Nephron progenitor cell (in vitro differentiated cells): Measurements from ENCODE around the gene MUC22.
"Not testable (repeated sequence)": the region's sequence is repeated elsewhere in the genome, so short reads cannot be mapped to it uniquely, and the experiment has no call there.

Experiments
- DNase-seq: peaks from one replicate; pipeline ENCODE4 v3.0.0; 2021
- H3K27ac Mint-ChIP-seq: 2 replicates; pipeline ENCODE4 v1.8.0; 2021; ENCODE audit warnings: mild to moderate bottlenecking, moderate library complexity, mixed read lengths
- H3K27me3 Mint-ChIP-seq: 2 replicates; pipeline ENCODE4 v1.8.0; 2021; ENCODE audit warnings: mild to moderate bottlenecking, low read depth, mixed read lengths; ENCODE audit not compliant: poor library complexity
- H3K36me3 Mint-ChIP-seq: 2 replicates; pipeline ENCODE4 v1.8.0; 2021; ENCODE audit warnings: low read depth, mixed read lengths
- H3K4me1 Mint-ChIP-seq: 2 replicates; pipeline ENCODE4 v1.8.0; 2021; ENCODE audit warnings: mixed read lengths
- H3K4me3 Mint-ChIP-seq: 2 replicates; pipeline ENCODE4 v1.8.0; 2021; ENCODE audit warnings: mild to moderate bottlenecking, moderate library complexity, mixed read lengths
- H3K9me3 Mint-ChIP-seq: 2 replicates; pipeline ENCODE4 v1.8.0; 2021; ENCODE audit warnings: mild to moderate bottlenecking, moderate library complexity, mixed read lengths
- CTCF ChIP-seq: fragments of 200-600 bp; sonication (generic); IDR thresholded peaks from 2 replicates; pipeline ENCODE4 v1.5.0; 2021; ENCODE audit warnings: antibody characterized with exemption

The MUC22 gene

DNA sequence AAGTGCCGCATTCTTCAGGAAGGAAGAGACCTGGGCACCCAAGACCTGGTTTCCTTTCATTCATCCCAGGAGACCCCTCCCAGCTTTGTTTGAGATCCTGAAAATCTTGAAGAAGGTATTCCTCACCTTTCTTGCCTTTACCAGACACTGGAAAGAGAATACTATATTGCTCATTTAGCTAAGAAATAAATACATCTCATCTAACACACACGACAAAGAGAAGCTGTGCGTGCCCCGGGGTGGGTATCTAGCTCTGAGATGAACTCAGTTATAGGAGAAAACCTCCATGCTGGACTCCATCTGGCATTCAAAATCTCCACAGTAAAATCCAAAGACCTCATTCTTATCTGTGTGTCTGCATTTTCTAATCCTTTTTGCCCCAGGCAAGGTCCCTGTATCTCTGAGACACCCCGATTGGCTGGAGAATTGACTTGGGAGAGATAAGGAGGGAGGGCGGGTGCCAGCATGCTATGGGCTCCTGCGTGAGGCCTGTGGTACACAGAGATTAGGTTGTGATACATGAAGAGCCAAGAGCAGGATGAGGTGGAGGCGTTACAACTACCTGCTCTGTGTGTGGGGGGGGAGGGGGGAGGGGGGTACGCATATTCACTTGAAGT lies 22.0 kb upstream of the MUC22 start:
- Mint-ChIP-seq H3K4me3 (no peak overlapping the region), H3K36me3 (no peaks in the 10 kb centered on the region), H3K9me3 (peaks cover 7% of the 10 kb centered on the region), H3K4me1 (peaks cover 7% of the 10 kb centered on the region), H3K27ac (no peak overlapping the region), H3K27me3 (peaks cover 15% of the 10 kb centered on the region)
- DNase-seq: no peak
- TF ChIP-seq CTCF: no peak

DNA sequence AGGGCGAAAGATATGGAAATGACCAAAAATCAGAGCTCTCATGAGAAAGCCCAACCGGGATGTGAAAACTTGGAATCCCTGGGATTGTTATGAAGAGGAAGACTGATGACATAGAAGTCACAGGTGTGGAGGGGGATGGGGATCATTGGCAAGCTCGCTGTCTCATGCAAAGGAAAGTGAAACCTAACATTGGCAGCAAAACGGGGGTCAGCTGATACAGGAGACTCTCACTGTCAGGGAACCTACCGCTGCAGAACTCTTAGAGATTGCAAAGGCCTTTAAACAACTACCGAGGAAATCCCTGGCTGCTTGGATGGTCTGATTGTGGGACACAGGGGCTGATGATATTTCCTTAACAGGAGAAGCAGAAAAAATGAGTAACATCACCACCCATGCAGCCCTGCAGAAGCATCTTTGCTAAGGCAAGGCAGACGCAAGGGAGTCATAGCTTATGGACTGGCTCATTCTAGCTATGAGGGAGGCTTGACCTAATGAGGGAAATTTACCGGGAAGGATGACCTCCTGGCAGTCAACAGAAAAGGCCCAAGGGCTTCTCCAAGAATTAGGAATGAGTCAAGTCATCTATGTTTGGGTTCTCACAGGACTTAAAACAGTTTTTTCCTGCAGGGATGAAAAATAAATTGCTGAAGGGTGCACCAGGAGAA lies 19.7 kb upstream of the MUC22 start:
- no peak overlapping the region for H3K27ac Mint-ChIP-seq
- no peaks in the 10 kb centered on the region for H3K4me1 Mint-ChIP-seq
- H3K9me3 Mint-ChIP-seq: peaks cover 17% of the 10 kb centered on the region
- H3K27me3 Mint-ChIP-seq: peaks cover 15% of the 10 kb centered on the region
- DNase-seq: no peak
- TF ChIP-seq CTCF: no peak
- no peak overlapping the region for H3K4me3 Mint-ChIP-seq
- H3K36me3 Mint-ChIP-seq: peaks cover 5% of the 10 kb centered on the region

DNA sequence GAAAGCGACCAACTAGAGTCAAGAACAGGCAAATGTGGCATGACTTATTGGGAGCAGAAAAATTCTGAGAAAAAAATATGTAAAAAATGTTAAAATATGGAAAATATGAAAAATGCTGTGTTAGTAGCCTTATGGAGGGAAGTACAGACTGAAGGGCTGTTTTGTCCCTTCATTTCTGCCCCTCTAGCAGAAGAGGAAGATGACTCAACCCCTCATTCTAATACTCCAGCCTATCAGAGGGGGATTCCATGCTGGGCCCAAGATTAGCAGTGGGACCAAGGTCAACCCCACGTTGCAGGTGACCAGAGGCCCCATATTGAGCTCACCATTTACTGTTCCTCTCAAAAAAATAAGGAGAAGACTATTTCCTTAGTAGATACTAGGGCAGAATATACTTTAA lies 18.4 kb upstream of the MUC22 start:
- Mint-ChIP-seq H3K36me3 (peaks cover 5% of the 10 kb centered on the region), H3K27me3 (peaks cover 18% of the 10 kb centered on the region), H3K4me1 (no peaks in the 10 kb centered on the region), H3K27ac (no peak overlapping the region), H3K9me3 (peaks cover 17% of the 10 kb centered on the region), H3K4me3 (no peak overlapping the region)
- DNase-seq: no peak
- TF ChIP-seq CTCF: no peak

DNA sequence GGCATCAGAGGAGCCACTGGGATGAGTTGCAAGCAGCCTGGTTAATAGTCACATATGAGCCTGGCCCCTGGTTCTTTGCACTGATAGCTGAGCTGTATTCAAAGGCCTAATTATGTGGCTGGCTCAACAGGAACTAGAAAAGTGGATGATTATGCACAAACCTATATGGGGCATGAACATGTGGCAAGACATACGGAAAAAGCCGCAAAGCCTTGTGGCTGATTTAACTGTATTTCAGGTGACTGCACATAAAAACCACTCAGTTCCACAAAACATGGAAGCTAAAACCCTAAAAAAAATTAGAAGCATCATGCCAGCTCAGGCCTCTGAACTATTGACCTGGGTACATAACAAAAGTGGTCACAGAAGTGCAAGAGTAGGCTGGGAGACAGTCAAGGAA lies 13.0 kb upstream of the MUC22 start:
- peaks cover 19% of the 10 kb centered on the region for H3K9me3 Mint-ChIP-seq

DNA sequence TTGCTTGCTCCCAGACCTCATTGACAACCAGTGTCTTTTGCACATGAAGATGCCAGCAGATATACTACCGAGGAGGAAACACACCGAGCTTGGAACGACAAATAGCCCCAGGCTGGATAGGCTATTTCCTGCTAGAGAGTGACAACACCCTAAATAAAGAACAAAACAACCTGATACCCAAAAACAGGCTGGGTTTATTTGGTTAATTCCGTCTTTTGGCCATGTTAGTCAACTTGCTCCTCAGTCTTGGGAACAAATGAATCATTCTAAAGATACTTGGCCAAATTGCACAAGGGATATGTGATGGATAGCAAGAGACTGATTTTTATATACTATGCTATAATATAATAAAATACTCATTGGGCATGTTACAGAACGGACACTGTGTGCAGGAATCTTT lies 11.5 kb upstream of the MUC22 start:
- Mint-ChIP-seq H3K4me3 (no peak overlapping the region), H3K4me1 (peaks cover 4% of the 10 kb centered on the region), H3K27ac (no peak overlapping the region), H3K27me3 (peaks cover 7% of the 10 kb centered on the region), H3K36me3 (peaks cover 9% of the 10 kb centered on the region), H3K9me3 (peaks cover 20% of the 10 kb centered on the region)
- DNase-seq: no peak
- TF ChIP-seq CTCF: no peak

More for the DNA sequence above, 13.0 kb upstream of the MUC22 start:
- Mint-ChIP-seq H3K36me3 (peaks cover 9% of the 10 kb centered on the region), H3K4me3 (no peak overlapping the region), H3K27ac (no peak overlapping the region), H3K4me1 (peaks cover 4% of the 10 kb centered on the region), H3K27me3 (peaks cover 7% of the 10 kb centered on the region)
- TF ChIP-seq CTCF: no peak
- no peak for DNase-seq

GRCh38 chr6:31000067-31000860 lies 10.0 kb upstream of the MUC22 start:
- H3K27me3 Mint-ChIP-seq, H3K4me3 Mint-ChIP-seq, DNase-seq, H3K27ac Mint-ChIP-seq, H3K36me3 Mint-ChIP-seq, H3K4me1 Mint-ChIP-seq: not testable (repeated sequence)
- H3K9me3 Mint-ChIP-seq: peaks cover 12% of the 10 kb centered on the region
